GM23338 (cell line): Measurements from ENCODE around the gene CFH.

Experiments used
- CREB1 ChIP-seq: fragments of 250-450 bp; sonication (Bioruptor Pico); IDR thresholded peaks from 2 replicates; pipeline ENCODE4 v1.5.0; 2020; ENCODE audit warnings: low read depth, mild to moderate bottlenecking, moderate library complexity
- CTCF ChIP-seq, 2 experiments: fragments of 200-600 bp in 1 of 2; sonication (generic) in 1 of 2; conservative IDR thresholded peaks; 2 replicates each; pipeline versions ENCODE4 v1.5.1 to v1.6.1; 2016 to 2017; ENCODE audit warnings: antibody characterized with exemption in 2 of 2, low read depth in 2 of 2, mild to moderate bottlenecking in 2 of 2, moderate library complexity in 1 of 2
- ETS1 ChIP-seq: IDR thresholded peaks from 2 replicates; pipeline ENCODE4 v1.6.1; 2016; ENCODE audit warnings: antibody characterized with exemption
- EZH2 ChIP-seq: fragments of 200-600 bp; sonication (generic); IDR thresholded peaks from one replicate; pipeline ENCODE4 v1.8.0; 2017; ENCODE audit warnings: antibody characterized with exemption, mild to moderate bottlenecking, low read depth; ENCODE audit not compliant: unreplicated experiment
- EZH2phosphoT487 ChIP-seq: fragments of 200-600 bp; sonication (generic); IDR thresholded peaks from one replicate; pipeline ENCODE4 v1.8.1; 2018; ENCODE audit warnings: antibody characterized with exemption; ENCODE audit not compliant: unreplicated experiment
- NANOG ChIP-seq: IDR thresholded peaks from 2 replicates; pipeline ENCODE4 v1.6.1; 2016; ENCODE audit warnings: antibody characterized with exemption, borderline replicate concordance
- POLR2AphosphoS5 ChIP-seq: IDR thresholded peaks from 2 replicates; pipeline ENCODE4 v1.6.1; 2016; ENCODE audit warnings: antibody characterized with exemption, low read depth
- REST ChIP-seq: IDR thresholded peaks from one replicate; pipeline ENCODE4 v1.6.1; 2018; ENCODE audit warnings: antibody characterized with exemption; ENCODE audit not compliant: unreplicated experiment
- ZNF331 ChIP-seq: fragments of 250-450 bp; sonication (Bioruptor Pico); IDR thresholded peaks from 2 replicates; pipeline ENCODE4 v1.5.0; 2020; ENCODE audit warnings: low read depth, mild to moderate bottlenecking, moderate library complexity
- ZNF462 ChIP-seq: fragments of 250-450 bp; sonication (Bioruptor Pico); IDR thresholded peaks from 2 replicates; pipeline ENCODE4 v1.5.0; 2020; ENCODE audit warnings: mild to moderate bottlenecking, moderate library complexity

- TF ChIP-seq EZH2phosphoT487 (no peak), EZH2 (no peak), CREB1 (CRISPR knock-in tag) (no peak), REST (no peak), POLR2AphosphoS5 (no peak), CTCF (conservative IDR thresholded peaks at IDR 0.05; ENCODE audit: low read depth in 2 of 2) (no peak), ZNF462 (no peak), NANOG (no peak), ETS1 (no peak), ZNF331 (no peak)
Measured at GRCh38 chr1:196774175-196774574, 122.3 kb downstream of the CFH start.
